ENCODE data around the gene OPN1MW2.
"Not testable (repeated sequence)": the region's sequence is repeated elsewhere in the genome, so short reads cannot be mapped to it uniquely, and the experiment has no call there.

Gene OPN1MW2

DNA sequence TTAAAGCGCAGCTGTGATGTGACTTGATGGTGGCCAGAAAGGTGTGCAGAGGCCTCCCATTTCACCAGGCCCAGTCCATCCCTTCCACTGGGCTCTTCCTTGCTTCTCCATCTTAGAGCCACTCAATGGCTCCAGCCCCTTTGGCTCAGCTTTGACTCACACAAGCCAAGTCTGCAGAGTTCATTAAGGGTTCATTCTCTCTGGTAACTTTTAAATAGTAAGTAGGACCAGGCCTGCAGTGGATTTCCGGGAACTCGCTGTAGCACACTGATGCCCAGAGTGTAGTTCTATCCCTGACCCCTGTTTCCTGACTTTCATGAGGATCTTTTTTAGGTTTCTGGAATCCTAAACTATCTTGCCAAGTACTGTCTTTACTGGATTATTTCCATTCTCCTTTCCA lies 49.7 kb downstream of the OPN1MW2 start:
- not testable (repeated sequence) for DNase-seq (ENCODE audit: low read depth in 2 of 2)

Data from stimulated activated CD4-positive, alpha-beta T cell treated with anti-CD3 and anti-CD28 coated beads, Interleukin-4, amount 100 ng/mL, for 48 hours (primary cell).